Measurements from ENCODE around the gene CD8B.

CD8B gene

DNA sequence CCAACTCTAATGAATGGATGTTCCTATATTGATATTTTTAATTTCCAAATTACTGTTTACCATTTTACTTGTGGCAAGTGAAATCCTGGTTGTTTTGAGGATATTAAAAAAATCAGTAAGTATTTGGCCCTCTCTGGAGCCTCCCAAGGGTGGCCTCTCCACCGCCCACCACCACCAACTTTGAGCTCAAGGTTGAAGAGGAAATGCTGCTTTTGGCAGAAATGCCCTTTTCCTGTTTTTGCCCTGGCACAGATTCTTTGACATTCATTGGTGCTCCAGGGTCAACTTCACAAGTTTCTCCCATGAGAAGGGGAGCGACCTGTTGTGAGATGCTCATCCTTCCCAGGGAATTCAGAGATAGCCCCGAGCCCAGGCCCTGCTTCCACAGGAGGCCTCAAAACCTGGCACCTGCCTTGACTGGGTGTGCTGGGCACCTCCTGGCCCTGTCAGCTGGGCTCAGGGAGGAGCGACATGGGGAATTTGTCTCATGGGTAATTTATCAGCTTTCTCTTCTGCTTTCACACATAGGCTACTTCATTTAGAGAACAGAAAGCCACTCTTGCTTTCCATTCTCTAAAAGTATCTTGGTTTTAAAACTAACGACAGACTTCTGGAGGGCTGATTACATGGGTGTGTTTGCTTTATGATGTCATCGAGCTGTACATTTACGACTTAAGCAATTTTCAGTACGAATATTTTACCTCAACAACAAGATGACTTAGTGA lies 77.9 kb downstream of the CD8B start:
- in situ Hi-C loops (cut with MboI; ENCODE audit: low pct_unique_long_range_greater_than_20kb, low sequenced_read_pairs), result no loop called here
- no peak for DNase-seq

DNA sequence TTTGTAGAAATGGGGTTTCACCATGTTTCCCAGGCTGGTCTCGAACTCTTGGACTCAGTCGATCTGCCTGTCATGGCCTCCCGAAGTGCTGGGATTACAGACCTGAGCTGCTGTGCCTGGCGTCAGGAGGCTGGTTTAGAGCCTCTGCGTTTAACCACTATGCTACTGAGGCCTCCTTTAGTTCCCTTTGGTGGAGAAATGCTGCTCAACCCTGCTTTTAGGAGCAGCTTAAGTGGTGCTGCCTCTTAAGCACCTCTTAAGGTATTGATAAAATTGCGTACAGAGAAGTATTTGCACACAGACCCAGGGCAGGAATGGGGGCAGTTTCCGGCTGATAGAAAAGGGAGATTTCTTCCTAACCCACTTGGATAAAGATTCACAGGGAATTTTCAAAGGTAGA lies 78.9 kb downstream of the CD8B start:
- in situ Hi-C loops (cut with MboI; ENCODE audit: low pct_unique_long_range_greater_than_20kb, low sequenced_read_pairs), result no loop called here
- DNase-seq, result no peak

DNA sequence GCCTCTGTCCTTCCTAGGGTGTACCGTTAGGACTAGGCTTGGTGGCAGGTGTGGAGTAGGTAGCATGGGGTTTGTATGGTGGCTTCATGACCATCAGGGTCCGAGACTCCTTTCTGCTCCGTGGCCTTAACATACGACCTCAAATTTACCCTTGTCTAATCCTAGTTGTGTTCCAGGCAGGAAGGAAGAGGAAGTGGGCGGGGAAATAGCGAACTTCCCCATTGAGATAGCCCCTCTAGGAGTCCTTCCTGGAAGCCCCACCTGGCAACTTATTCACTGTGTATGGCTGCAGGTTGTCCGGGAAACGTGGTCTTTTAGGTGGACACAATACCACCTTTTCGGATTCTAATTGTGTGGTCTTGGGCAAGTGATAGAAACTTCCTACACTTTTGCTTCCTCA lies 80.3 kb downstream of the CD8B start:
- in situ Hi-C loops (cut with MboI; ENCODE audit: low pct_unique_long_range_greater_than_20kb, low sequenced_read_pairs), result no loop called here
- DNase-seq, result peak; percentile 31

DNA sequence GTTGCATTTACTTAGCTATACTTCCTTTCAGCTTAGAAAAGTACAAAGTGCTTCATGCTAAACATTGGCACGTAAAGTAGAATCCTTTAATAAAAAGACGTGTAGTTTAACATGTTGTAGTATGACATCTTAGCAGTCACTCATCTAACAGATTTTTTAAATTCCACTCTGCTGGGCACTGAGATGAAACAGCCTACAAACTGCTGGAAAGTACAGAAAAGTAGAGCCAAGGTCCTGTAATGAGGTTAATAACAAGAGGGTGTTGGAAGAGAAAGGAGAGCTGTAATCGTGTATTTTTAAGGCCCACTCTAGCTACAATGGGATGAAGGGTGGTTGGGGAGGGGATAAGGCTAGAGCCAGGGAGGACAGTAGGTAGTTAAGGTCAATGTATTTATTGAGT lies 81.7 kb downstream of the CD8B start:
- in situ Hi-C loops (cut with MboI; ENCODE audit: low pct_unique_long_range_greater_than_20kb, low sequenced_read_pairs), result no loop called here
- no peak for DNase-seq

DNA sequence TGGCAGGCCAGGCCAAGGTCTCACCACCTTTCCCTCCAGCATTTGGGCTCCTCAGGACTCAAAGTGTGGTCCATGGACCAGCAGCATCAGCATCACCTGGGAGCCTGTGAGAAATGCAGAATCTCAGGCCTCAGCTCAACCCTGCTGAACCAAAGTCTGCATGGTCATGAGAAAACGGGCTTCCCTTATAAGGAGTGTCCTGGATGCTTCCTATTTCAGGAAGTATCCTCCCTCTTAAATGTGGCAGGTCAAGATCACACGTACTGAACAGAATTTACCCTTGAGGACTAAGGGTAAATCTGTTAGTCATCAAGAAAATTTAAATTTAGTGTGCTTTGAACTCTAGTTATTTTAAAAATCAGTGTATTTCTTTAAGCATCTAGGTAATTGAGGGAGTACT lies 82.7 kb downstream of the CD8B start:
- no peak for DNase-seq
- in situ Hi-C loops (cut with MboI; ENCODE audit: low pct_unique_long_range_greater_than_20kb, low sequenced_read_pairs), result no loop called here

DNA sequence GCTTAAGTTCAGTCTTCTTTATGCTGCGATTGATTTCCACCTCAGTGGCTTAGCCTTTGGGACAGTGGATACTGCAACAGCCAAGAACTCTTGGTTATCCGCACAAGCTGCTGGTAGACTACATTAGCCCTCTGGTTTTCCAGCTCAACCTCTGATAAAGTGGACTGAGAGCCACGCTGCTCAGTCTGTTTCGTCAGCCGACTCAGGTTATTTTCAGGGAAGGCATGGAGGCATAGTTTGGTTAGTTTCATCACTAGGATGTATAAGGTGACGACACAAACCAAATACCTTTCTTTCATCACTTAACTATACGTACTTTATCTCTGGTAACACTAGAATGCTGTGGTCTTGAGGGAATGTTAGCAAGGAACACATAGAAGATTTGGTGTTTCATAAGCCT lies 85.2 kb downstream of the CD8B start:
- in situ Hi-C loops (cut with MboI; ENCODE audit: low pct_unique_long_range_greater_than_20kb, low sequenced_read_pairs), result no loop called here
- DNase-seq, result no peak

DNA sequence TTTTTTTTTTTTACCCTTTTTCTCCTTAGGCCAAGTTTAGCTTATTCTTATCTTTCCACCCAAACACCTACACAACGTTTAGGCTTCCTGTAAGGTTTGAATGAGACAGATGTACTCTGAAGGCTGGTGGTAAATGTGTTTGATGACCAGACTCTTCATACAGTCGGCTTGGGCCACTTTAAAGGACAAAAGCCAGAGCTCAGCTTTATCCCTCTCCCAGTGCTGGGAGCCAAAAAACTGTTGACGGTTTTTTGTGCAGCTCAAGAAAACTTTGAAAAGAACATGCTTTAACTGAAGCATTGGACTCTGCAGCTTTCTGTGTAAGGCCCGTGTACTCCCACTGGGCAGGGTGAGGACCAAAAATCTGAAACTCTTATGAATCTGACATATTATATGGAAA lies 86.3 kb downstream of the CD8B start:
- DNase-seq, result no peak
- in situ Hi-C loops (cut with MboI; ENCODE audit: low pct_unique_long_range_greater_than_20kb, low sequenced_read_pairs), result no loop called here

DNA sequence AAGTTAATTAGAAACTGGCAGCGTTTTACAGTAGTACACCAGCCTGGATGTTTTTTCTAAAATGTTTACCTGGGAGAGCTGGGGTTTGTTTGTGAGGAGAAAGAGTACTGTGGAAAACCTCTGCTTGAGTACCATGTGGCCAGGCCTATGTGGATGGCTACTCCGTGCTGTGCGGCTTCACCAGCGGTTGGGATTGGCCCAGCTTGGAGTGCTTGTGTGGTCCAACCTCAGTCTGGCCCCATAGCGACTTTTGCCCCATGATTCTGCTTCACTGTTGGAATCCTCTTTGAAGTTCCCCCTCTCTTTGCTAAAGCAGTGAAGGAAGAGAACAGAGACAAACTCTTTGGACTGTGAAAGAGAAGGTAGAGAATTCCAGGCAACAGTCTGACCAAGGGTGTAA lies 86.8 kb downstream of the CD8B start:
- in situ Hi-C loops (cut with MboI; ENCODE audit: low pct_unique_long_range_greater_than_20kb, low sequenced_read_pairs), result no loop called here

DNA sequence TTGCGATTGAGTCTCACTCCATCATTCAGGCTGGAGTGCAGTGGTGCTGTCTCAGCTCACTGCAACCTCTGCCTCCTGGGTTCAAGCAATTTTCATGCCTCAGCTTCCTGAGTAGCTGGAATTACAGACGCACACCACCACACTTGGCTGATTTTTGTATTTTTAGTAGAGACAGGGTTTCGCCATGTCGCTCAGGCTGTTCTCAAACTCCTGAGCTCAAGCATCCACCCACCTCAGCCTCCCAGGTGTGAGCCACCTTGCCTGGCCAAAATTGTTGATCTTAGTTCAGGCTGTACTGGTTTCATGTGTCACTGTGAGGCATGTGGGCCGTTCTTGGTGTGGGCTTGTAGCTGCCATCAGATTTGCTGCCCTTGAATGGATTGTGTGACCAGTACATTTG lies 89.1 kb downstream of the CD8B start:
- no peak for DNase-seq
- in situ Hi-C loops (cut with MboI; ENCODE audit: low pct_unique_long_range_greater_than_20kb, low sequenced_read_pairs), result no loop called here

More for the DNA sequence above, 86.8 kb downstream of the CD8B start:
- no peak for DNase-seq

DNA sequence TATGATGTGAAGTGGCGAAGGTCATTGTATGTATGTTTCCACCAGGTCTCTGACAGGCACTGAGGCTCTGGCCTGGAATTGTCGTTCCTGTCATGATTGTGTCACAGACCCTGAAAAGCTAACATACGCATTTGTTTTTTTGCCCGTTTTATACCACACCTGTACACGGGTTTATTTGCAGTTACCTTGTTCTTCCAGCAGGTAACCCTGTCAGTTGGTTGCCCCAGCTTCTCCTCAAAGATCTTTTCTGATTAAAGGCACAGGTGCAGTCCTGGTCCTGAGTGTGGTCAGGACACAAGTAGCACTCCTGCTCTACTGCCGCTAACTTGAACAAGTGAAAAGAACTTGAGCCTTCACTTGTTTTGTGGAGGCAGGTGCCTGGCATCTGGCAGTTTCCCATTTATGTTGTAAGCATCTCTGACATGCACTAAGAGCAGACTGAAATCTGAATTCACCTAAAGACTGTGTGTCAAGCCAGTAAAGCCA lies 90.8 kb downstream of the CD8B start:
- in situ Hi-C loops (cut with MboI; ENCODE audit: low pct_unique_long_range_greater_than_20kb, low sequenced_read_pairs), result no loop called here
- DNase-seq, result no peak

DNA sequence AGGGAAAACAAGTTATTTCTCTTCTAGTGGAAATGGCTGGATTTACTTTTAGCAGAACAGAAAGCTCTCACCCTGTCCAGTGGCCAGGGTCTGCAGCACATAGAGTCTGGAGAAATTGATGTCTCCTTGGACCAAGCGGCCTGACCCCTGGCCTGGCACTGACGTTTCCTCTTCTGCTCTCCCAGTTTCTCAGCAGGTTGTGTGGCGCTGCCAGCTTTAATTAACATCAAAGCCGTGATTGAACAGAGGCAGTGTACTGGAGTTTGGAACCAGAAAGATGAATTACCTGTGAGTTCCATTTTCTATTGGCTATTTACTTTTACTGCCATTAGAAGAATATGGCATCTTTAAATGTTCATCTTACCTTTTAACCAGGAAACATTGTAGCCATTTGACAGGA lies 91.8 kb downstream of the CD8B start:
- DNase-seq, result no peak
- in situ Hi-C loops (cut with MboI; ENCODE audit: low pct_unique_long_range_greater_than_20kb, low sequenced_read_pairs), result no loop called here

DNA sequence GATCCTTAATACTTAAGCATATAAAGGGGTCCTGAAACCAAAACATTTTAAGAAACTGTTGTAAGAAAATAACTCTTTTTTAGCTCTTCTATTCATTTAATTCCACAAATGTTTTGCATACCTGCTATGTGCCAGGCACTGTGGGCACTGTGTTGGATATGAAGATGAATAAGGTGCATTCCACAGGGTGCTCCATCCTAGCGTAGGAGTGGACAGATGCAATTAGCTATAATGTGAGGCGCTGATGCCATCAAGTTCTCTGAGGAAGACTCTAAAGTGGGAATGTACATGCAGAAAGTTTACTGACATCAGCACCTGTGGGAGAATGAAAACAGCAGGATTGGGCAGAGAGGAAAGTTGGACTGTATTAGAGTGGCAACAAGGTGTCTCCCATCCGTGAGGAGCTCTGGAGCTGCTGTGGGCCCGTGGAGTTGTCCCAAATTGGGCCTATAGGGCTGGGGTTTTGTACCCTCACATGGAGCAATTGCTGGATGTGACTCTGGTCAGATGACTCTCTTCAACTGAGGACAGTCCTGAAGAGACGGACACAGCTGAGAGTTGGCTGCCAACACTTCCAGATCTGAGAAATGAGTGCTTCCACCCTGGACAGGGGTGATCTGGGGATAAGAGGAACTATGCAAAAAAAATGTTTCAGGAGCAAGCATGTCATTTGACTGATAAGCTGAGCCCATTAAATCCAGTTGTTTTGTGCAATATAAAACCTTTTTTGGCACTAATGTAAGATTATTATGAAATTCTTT lies 93.3 kb downstream of the CD8B start:
- no peak for DNase-seq
- in situ Hi-C loops (cut with MboI; ENCODE audit: low pct_unique_long_range_greater_than_20kb, low sequenced_read_pairs), result no loop called here

All from KBM-7 (cell line).